Liver (tissue), 9 donors: ENCODE data around the gene ITGAE. TPM values are rescaled to one million over a fixed set of nuclear protein-coding genes. Genes with fewer than 3 reads are reported as not detected.

Experiments
- DNase-seq: peaks from one replicate; pipeline ENCODE4 v3.0.0-alpha.2; 2017; ENCODE audit warnings: low spot score
- H3K27ac ChIP-seq, 2 donors: one replicate each; pipeline ENCODE4 v1.7.0; 2013; ENCODE audit warnings: inconsistent platforms in 2 of 2, low read length in 2 of 2, control low read depth in 1 of 2, low read depth in 1 of 2, mild to moderate bottlenecking in 1 of 2
- H3K27me3 ChIP-seq, 4 donors: one replicate each; pipeline versions ENCODE4 v1.6.1 to v1.7.0; 2013; ENCODE audit warnings: low read length in 3 of 4, inconsistent platforms in 1 of 4, mild to moderate bottlenecking in 1 of 4, moderate library complexity in 1 of 4; ENCODE audit not compliant: control insufficient read depth in 4 of 4, insufficient read depth in 4 of 4
- H3K36me3 ChIP-seq, 4 donors: one replicate each; pipeline versions ENCODE4 v1.6.1 to v1.7.0; 2013; ENCODE audit warnings: low read length in 3 of 4, mild to moderate bottlenecking in 3 of 4, low read depth in 1 of 4, moderate library complexity in 1 of 4; ENCODE audit not compliant: control insufficient read depth in 4 of 4, insufficient read depth in 3 of 4
- H3K4me1 ChIP-seq, 4 donors: one replicate each; pipeline versions ENCODE4 v1.6.1 to v1.7.0; 2013; ENCODE audit warnings: low read length in 3 of 4, mild to moderate bottlenecking in 3 of 4, moderate library complexity in 1 of 4; ENCODE audit not compliant: control insufficient read depth in 4 of 4, insufficient read depth in 4 of 4
- H3K4me3 ChIP-seq, 3 donors: one replicate each; pipeline versions ENCODE4 v1.6.1 to v1.7.0; 2013; ENCODE audit warnings: low read length in 3 of 3, control low read depth in 1 of 3, low read depth in 1 of 3, mild to moderate bottlenecking in 1 of 3
- H3K9ac ChIP-seq, 2 donors: one replicate each; pipeline ENCODE4 v1.7.0; 2013; ENCODE audit warnings: low read length in 2 of 2, mild to moderate bottlenecking in 2 of 2, moderate library complexity in 2 of 2, control low read depth in 1 of 2, low read depth in 1 of 2
- H3K9me3 ChIP-seq, 4 donors: one replicate each; pipeline versions ENCODE4 v1.6.1 to v1.7.0; 2013; ENCODE audit warnings: low read length in 3 of 4; ENCODE audit not compliant: control insufficient read depth in 4 of 4
- CTCF ChIP-seq: fragments of 150-350 bp; IDR thresholded peaks from 2 replicates; pipeline ENCODE4 v1.5.1; 2017; ENCODE audit warnings: improper control_type of control experiment, low read depth, low read length; ENCODE audit not compliant: missing input control
- EGR1 ChIP-seq, 2 donors: IDR thresholded peaks; 2 replicates each; pipeline ENCODE4 v1.6.1; 2016 to 2018; ENCODE audit warnings: antibody characterized with exemption in 2 of 2, low read depth in 2 of 2
- FOXA1 ChIP-seq: IDR thresholded peaks from 2 replicates; pipeline ENCODE4 v1.6.1; 2016; ENCODE audit warnings: antibody characterized with exemption
- FOXA2 ChIP-seq: IDR thresholded peaks from 2 replicates; pipeline ENCODE4 v1.6.1; 2016; ENCODE audit warnings: antibody characterized with exemption
- GABPA ChIP-seq, 2 donors: IDR thresholded peaks in 1 of 2; conservative IDR thresholded peaks in 1 of 2; 2 replicates each; pipeline ENCODE4 v1.6.1; 2016; ENCODE audit warnings: antibody characterized with exemption in 2 of 2, mild to moderate bottlenecking in 1 of 2, moderate library complexity in 1 of 2
- HNF4A ChIP-seq, 2 donors: conservative IDR thresholded peaks; 2 replicates each; pipeline ENCODE4 v1.6.1; 2016; ENCODE audit warnings: antibody characterized with exemption in 2 of 2, mild to moderate bottlenecking in 2 of 2
- HNF4G ChIP-seq: IDR thresholded peaks from 2 replicates; pipeline ENCODE4 v1.6.1; 2016; ENCODE audit warnings: antibody characterized with exemption
- JUND ChIP-seq, 2 donors: IDR thresholded peaks; 2 replicates each; pipeline ENCODE4 v1.6.1; 2016; ENCODE audit warnings: antibody characterized with exemption in 2 of 2
- NR2F2 ChIP-seq: IDR thresholded peaks from 2 replicates; pipeline ENCODE4 v1.6.1; 2016; ENCODE audit warnings: antibody characterized with exemption
- RAD21 ChIP-seq, 2 donors: IDR thresholded peaks; 2 replicates each; pipeline ENCODE4 v1.6.1; 2016; ENCODE audit warnings: antibody characterized with exemption in 2 of 2, mild to moderate bottlenecking in 2 of 2
- RXRA ChIP-seq, 2 donors: IDR thresholded peaks; 2 replicates each; pipeline ENCODE4 v1.6.1; 2017 to 2018; ENCODE audit warnings: antibody characterized with exemption in 2 of 2, mild to moderate bottlenecking in 1 of 2
- SP1 ChIP-seq: IDR thresholded peaks from 2 replicates; pipeline ENCODE4 v1.6.1; 2018; ENCODE audit warnings: antibody characterized with exemption, mild to moderate bottlenecking
- TAF1 ChIP-seq: conservative IDR thresholded peaks from 2 replicates; pipeline ENCODE4 v1.6.1; 2016; ENCODE audit warnings: antibody characterized with exemption, mild to moderate bottlenecking
- YY1 ChIP-seq: IDR thresholded peaks from 2 replicates; pipeline ENCODE4 v1.6.1; 2016; ENCODE audit warnings: antibody characterized with exemption, mild to moderate bottlenecking
- ZBTB33 ChIP-seq: IDR thresholded peaks from 2 replicates; pipeline ENCODE4 v1.6.1; 2016; ENCODE audit warnings: antibody characterized with exemption
- WGBS: extraction: QIAGEN DNeasy Blood & Tissue Kit; methylation state at CpG from one replicate; pipeline ENCODE4 v1.1.7; 2013; 5-methylcytosine and 5-hydroxymethylcytosine counted together
- polyA plus RNA-seq, 2 donors: library from polyadenylated mRNA; stranded (reverse) in 1 of 2; unstranded in 1 of 2; fragments of 200-250 nt in 1 of 2; fragments of >200 nt in 1 of 2; fragmentation: Nextera tagmentation in 1 of 2; extraction: Ambion mirVana in 1 of 2; gene quantifications; one replicate each; pipeline versions ENCODE4 v1.2.1 to v1.2.3, GENCODE V29; 2013 to 2015
- total RNA-seq, 2 donors: library from RNA; depleted of rRNA; stranded (reverse); fragments of >200 nt; gene quantifications; one replicate each; pipeline ENCODE4 v1.2.3, GENCODE V29; 2014
- TF ChIP-seq, protein P1 (sequence below): IDR thresholded peaks from 2 replicates; pipeline ENCODE4 v1.6.1; 2016; ENCODE audit warnings: antibody characterized with exemption
- TF ChIP-seq, protein P2 (sequence below): IDR thresholded peaks from 2 replicates; pipeline ENCODE4 v1.6.1; 2016; ENCODE audit warnings: antibody characterized with exemption, mild to moderate bottlenecking
- TF ChIP-seq, protein P3 (sequence below): IDR thresholded peaks from 2 replicates; pipeline ENCODE4 v1.6.1; 2016; ENCODE audit warnings: antibody characterized with exemption
- donor health status: healthy.
- donor health status: healthy.
- donor health status: healthy.
- donor health status: healthy.
- donor health status: healthy.

The ITGAE gene
- total and polyA plus RNA-seq, 4 donors = 6.5 to 17.7 (median 12.1) TPM

DNA sequence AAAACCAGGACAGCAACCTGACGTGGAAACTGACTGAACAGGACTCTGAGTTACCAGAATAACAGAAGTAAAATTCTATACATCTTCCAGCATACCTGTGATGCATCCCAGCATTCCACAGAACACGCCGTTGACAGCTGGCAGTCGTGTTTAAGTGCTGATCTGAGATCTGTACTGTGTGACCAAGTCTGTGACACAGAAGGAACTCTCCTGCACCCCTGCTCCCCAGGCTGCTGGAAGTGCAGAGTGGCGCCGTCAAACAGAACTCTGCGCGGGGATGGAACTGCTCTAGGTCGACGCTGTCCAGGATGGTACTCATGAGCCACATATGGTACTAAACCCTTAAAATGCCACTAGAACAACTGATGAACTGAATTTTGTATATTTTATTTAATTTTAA, 804 bp upstream of the ITGAE start:
- Histone ChIP-seq H3K27ac (peak overlapping the region; percentile 91 to 94), H3K4me1 (peaks cover 24 to 66% (median 40%) of the 10 kb centered on the region in 4 donors), H3K9ac (peak overlapping the region in 1 of 2 donors; percentile 33), H3K9me3 (no peaks in the 10 kb centered on the region), H3K27me3 (no peaks in the 10 kb centered on the region), H3K36me3 (no peaks in the 10 kb centered on the region), H3K4me3 (no peak overlapping the region)
- 86% methylated on average over 10 of the region's 10 CpGs for WGBS
- no peak for DNase-seq
- no peak for TF ChIP-seq ZBTB33
- no peak for TF ChIP-seq RXRA (IDR thresholded peaks at IDR 0.05)
- TF ChIP-seq SP1 = no peak
- TF ChIP-seq EGR1 (IDR thresholded peaks at IDR 0.05; ENCODE audit: low read depth in 2 of 2) = no peak
- TF ChIP-seq FOXA2 = no peak
- TF ChIP-seq NR2F2 = no peak
- TF ChIP-seq JUND (IDR thresholded peaks at IDR 0.05) = no peak
- TF ChIP-seq HNF4G = no peak
- TF ChIP-seq YY1 = no peak
- TF ChIP-seq, protein P1, sequence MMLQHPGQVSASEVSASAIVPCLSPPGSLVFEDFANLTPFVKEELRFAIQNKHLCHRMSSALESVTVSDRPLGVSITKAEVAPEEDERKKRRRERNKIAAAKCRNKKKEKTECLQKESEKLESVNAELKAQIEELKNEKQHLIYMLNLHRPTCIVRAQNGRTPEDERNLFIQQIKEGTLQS = no peak
- TF ChIP-seq, protein P2, sequence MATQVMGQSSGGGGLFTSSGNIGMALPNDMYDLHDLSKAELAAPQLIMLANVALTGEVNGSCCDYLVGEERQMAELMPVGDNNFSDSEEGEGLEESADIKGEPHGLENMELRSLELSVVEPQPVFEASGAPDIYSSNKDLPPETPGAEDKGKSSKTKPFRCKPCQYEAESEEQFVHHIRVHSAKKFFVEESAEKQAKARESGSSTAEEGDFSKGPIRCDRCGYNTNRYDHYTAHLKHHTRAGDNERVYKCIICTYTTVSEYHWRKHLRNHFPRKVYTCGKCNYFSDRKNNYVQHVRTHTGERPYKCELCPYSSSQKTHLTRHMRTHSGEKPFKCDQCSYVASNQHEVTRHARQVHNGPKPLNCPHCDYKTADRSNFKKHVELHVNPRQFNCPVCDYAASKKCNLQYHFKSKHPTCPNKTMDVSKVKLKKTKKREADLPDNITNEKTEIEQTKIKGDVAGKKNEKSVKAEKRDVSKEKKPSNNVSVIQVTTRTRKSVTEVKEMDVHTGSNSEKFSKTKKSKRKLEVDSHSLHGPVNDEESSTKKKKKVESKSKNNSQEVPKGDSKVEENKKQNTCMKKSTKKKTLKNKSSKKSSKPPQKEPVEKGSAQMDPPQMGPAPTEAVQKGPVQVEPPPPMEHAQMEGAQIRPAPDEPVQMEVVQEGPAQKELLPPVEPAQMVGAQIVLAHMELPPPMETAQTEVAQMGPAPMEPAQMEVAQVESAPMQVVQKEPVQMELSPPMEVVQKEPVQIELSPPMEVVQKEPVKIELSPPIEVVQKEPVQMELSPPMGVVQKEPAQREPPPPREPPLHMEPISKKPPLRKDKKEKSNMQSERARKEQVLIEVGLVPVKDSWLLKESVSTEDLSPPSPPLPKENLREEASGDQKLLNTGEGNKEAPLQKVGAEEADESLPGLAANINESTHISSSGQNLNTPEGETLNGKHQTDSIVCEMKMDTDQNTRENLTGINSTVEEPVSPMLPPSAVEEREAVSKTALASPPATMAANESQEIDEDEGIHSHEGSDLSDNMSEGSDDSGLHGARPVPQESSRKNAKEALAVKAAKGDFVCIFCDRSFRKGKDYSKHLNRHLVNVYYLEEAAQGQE = no peak
- no peak for TF ChIP-seq GABPA (IDR thresholded peaks at IDR 0.05 in 1 of 2, conservative IDR thresholded peaks at IDR 0.05 in 1 of 2)
- TF ChIP-seq HNF4A (conservative IDR thresholded peaks at IDR 0.05) = no peak
- TF ChIP-seq TAF1 = no peak
- TF ChIP-seq CTCF = no peak
- TF ChIP-seq, protein P3, sequence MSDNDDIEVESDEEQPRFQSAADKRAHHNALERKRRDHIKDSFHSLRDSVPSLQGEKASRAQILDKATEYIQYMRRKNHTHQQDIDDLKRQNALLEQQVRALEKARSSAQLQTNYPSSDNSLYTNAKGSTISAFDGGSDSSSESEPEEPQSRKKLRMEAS = no peak
- TF ChIP-seq FOXA1 = no peak
- TF ChIP-seq RAD21 (IDR thresholded peaks at IDR 0.05) = no peak
